Progenitor cell of endocrine pancreas (in vitro differentiated cells): ENCODE measurements around the gene GPR4. TPM values are rescaled to one million over a fixed set of nuclear protein-coding genes. Genes with fewer than 3 reads are reported as not detected.

ENCODE experiments used
- DNase-seq: peaks from one replicate; pipeline ENCODE4 v3.0.0; 2021; ENCODE audit warnings: low spot score; ENCODE audit not compliant: unreplicated experiment
- H3K27ac Mint-ChIP-seq: 2 replicates; pipeline ENCODE4 v1.8.0; 2021; ENCODE audit warnings: mild to moderate bottlenecking, moderate library complexity, mixed read lengths
- H3K27me3 Mint-ChIP-seq: 2 replicates; pipeline ENCODE4 v1.8.0; 2021; ENCODE audit warnings: mixed read lengths
- H3K36me3 Mint-ChIP-seq: 2 replicates; pipeline ENCODE4 v1.8.0; 2022; ENCODE audit warnings: mixed read lengths; ENCODE audit not compliant: insufficient read depth
- H3K4me1 Mint-ChIP-seq: 2 replicates; pipeline ENCODE4 v1.8.0; 2021; ENCODE audit warnings: low read depth, mixed read lengths
- H3K4me3 Mint-ChIP-seq: 2 replicates; pipeline ENCODE4 v1.8.0; 2021; ENCODE audit warnings: low read depth, mild to moderate bottlenecking, moderate library complexity, mixed read lengths
- H3K9me3 Mint-ChIP-seq: 2 replicates; pipeline ENCODE4 v1.8.0; 2021; ENCODE audit warnings: low read depth, mixed read lengths
- microRNA-seq: library from miRNA; unstranded; fragments of <30 nt; microRNA quantifications from one replicate; pipeline ENCODE4 v1.1.0, GENCODE V29; 2020; ENCODE audit warnings: borderline number of aligned reads; ENCODE audit not compliant: unreplicated experiment
- total RNA-seq: library from RNA; stranded (reverse); gene quantifications from 2 replicates; pipeline ENCODE4 v1.2.1, GENCODE V29; 2021
- TF ChIP-seq, protein P1 (sequence below): fragments of 200-600 bp; sonication (generic); IDR thresholded peaks from one replicate; pipeline ENCODE4 v1.5.0; 2021; ENCODE audit warnings: antibody characterized with exemption, mild to moderate bottlenecking; ENCODE audit not compliant: unreplicated experiment

The GPR4 gene
- total RNA-seq, 1 donor from 2014 or later = not detected

DNA sequence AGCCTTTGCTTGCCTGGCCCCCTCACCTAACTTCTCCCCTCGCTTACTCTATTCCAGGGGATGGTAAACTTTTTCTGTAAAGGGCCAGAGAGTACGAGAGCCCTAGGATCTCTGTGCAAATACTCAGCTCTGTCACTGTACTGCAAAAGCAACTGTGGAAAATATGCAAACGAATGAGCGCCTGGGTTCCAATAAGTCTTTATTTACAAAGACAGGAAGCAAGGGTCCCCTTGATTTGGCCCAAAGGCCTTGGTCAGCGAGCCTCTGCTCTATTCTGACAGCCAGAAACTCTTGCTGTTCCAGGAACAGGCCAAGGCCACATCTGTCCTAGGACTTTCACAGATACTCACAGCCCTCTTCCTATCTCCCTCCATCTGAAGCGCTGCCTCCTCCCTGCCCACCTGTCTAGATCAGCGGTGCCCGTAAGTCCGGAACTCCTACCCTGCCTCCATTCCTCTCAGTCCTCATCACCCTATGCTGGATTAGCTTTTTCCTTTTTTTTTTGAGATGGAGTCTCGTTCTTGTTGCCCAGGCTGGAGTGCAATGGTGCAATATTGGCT lies 54.7 kb downstream of the GPR4 start:
- H3K27ac Mint-ChIP-seq = no peak overlapping the region
- peaks cover 2% of the 10 kb centered on the region for H3K36me3 Mint-ChIP-seq
- H3K27me3 Mint-ChIP-seq = no peaks in the 10 kb centered on the region
- no peak for DNase-seq
- no peak overlapping the region for H3K4me3 Mint-ChIP-seq
- no peaks in the 10 kb centered on the region for H3K9me3 Mint-ChIP-seq
- TF ChIP-seq, protein P1, sequence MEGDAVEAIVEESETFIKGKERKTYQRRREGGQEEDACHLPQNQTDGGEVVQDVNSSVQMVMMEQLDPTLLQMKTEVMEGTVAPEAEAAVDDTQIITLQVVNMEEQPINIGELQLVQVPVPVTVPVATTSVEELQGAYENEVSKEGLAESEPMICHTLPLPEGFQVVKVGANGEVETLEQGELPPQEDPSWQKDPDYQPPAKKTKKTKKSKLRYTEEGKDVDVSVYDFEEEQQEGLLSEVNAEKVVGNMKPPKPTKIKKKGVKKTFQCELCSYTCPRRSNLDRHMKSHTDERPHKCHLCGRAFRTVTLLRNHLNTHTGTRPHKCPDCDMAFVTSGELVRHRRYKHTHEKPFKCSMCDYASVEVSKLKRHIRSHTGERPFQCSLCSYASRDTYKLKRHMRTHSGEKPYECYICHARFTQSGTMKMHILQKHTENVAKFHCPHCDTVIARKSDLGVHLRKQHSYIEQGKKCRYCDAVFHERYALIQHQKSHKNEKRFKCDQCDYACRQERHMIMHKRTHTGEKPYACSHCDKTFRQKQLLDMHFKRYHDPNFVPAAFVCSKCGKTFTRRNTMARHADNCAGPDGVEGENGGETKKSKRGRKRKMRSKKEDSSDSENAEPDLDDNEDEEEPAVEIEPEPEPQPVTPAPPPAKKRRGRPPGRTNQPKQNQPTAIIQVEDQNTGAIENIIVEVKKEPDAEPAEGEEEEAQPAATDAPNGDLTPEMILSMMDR = no peak
- no peaks in the 10 kb centered on the region for H3K4me1 Mint-ChIP-seq

DNA sequence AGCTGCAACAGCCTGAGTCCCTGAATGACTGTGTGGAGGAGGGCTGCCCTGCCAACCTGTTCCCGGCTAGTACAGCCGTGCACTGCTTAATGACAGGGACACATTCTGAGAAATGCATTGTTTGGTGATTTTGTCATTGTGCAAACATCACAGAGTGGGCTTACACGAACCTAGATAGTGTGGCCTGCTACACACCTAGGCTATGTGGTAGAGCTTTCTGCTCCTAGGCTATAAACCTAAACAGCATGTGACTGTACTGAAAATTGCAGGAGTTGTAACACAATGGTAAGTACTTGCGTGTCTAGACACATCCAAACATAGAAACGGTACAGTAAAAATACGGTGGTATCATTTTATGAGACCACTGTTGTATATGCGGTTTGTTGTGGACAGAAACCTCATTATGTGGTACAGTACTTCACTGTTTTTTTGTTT lies 59.8 kb downstream of the GPR4 start:
- TF ChIP-seq, protein P1 = no peak
- Mint-ChIP-seq H3K27me3 (no peaks in the 10 kb centered on the region), H3K36me3 (no peaks in the 10 kb centered on the region)

More for the DNA sequence above, 59.8 kb downstream of the GPR4 start:
- Mint-ChIP-seq H3K9me3 (no peaks in the 10 kb centered on the region), H3K27ac (no peak overlapping the region), H3K4me3 (no peak overlapping the region), H3K4me1 (peaks cover 1% of the 10 kb centered on the region)
- no peak for DNase-seq

Small RNA genes within 50 kb of the gene (microRNA-seq; reads per million reads assigned to microRNA genes)
- gene MIR330 = 340 reads per million, percentile 68 among the genes with 10 or more reads in this experiment

Other genes with a start within 250 kb of the GPR4 start
- gene ERCC2, start 231.6 kb downstream of the GPR4 start, total RNA-seq = 60.5 and 63.8 TPM in 2 replicates
- gene PPP1R13L, start 197.1 kb downstream of the GPR4 start, total RNA-seq = 24.2 and 27.2 TPM in 2 replicates
- gene POLR1G, start 195.6 kb downstream of the GPR4 start, total RNA-seq = 7.4 and 8.9 TPM in 2 replicates
- 58.5 and 64.8 TPM in 2 replicates for gene ERCC1, start 178.3 kb downstream of the GPR4 start, total RNA-seq
- 5.3 and 7.3 TPM in 2 replicates for gene FOSB, start 134.2 kb downstream of the GPR4 start, total RNA-seq
- gene RTN2, start 105.2 kb downstream of the GPR4 start, total RNA-seq = 17.9 and 21.6 TPM in 2 replicates
- gene PPM1N, start 103.8 kb downstream of the GPR4 start, total RNA-seq = 0.62 TPM in 1 of 2 replicates, not detected in the other
- 93.4 and 94.9 TPM in 2 replicates for gene VASP, start 94.7 kb downstream of the GPR4 start, total RNA-seq
- gene OPA3, start 17.4 kb downstream of the GPR4 start, total RNA-seq = 14.4 and 16.5 TPM in 2 replicates
- 28.6 and 29.8 TPM in 2 replicates for gene EML2, start 37.2 kb upstream of the GPR4 start, total RNA-seq
- gene GIPR, start 66.0 kb upstream of the GPR4 start, total RNA-seq = 26.4 and 27.2 TPM in 2 replicates
- 401 and 414 TPM in 2 replicates for gene SNRPD2, start 89.7 kb upstream of the GPR4 start, total RNA-seq
- 9.0 and 10.8 TPM in 2 replicates for gene QPCTL, start 90.5 kb upstream of the GPR4 start, total RNA-seq
- 41.6 and 44.7 TPM in 2 replicates for gene FBXO46, start 128.7 kb upstream of the GPR4 start, total RNA-seq
- gene MEIOSIN, start 131.2 kb upstream of the GPR4 start, total RNA-seq = not detected in 2 replicates
- gene SIX5, start 167.0 kb upstream of the GPR4 start, total RNA-seq = 36.9 and 42.3 TPM in 2 replicates
- gene DMPK, start 180.3 kb upstream of the GPR4 start, total RNA-seq = 117 and 122 TPM in 2 replicates
- gene DMWD, start 190.6 kb upstream of the GPR4 start, total RNA-seq = 99.4 and 108 TPM in 2 replicates
- gene RSPH6A, start 213.1 kb upstream of the GPR4 start, total RNA-seq = 0.42 and 0.48 TPM in 2 replicates